ENCODE results near the gene PTGR3.
"Not testable (repeated sequence)": the region's sequence is repeated elsewhere in the genome, so short reads cannot be mapped to it uniquely, and the experiment has no call there.

The PTGR3 gene

GRCh38 chr18:75202696-75203365, 6.1 kb downstream of the PTGR3 start:
- DNase-seq (ENCODE audit: low spot score) = no peak

DNA sequence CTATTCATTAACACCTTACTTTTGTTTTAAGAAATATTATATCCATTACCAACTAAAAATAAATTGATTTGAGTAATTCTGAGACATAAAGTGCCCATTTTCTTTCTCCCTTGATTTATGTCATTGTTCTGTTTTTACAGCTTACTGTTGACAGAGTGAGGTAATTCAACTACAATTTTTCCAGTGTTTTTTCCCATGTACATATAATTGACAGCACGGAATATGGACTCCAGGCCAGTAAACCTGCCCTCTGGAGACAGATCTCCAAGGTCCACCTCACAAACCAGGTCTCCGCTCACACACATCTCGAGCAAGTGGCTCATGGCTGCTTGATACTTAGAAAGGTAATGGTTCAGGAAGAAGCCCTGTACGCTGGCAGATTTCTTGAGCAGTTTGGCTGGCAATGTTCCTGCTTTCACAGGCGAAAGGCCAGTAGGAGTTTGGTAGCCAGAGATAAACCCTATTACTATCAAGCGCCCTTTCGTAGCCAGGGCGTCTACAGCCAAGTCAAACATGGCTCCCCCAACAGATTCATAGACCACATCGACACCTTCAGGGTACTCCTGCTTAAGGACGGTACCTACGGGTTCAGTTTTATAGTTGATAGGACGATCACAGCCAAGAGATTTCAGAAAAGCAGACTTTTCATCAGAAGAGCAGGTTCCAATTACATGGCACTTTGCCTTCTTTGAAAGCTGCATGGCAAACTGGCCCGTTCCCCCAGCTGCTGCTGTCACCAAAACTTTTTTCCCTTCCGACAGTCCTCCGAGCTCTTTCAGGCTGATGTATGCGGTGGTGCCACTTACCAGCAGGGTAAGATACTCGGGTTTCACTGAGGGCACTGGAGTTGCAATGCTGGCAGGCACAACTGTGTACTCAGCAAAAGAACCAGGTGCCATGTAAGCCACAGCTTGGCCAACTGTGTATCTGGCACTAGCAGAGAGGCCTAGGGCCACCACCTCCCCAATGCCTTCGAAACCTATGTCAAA, 7.4 kb downstream of the PTGR3 start:
- no peak for DNase-seq (ENCODE audit: low spot score)

GRCh38 chr18:75200605-75201280, 8.2 kb downstream of the PTGR3 start:
- DNase-seq (ENCODE audit: low spot score) = no peak

GRCh38 chr18:75200071-75200470, 8.9 kb downstream of the PTGR3 start:
- DNase-seq (ENCODE audit: low spot score) = no peak

DNA sequence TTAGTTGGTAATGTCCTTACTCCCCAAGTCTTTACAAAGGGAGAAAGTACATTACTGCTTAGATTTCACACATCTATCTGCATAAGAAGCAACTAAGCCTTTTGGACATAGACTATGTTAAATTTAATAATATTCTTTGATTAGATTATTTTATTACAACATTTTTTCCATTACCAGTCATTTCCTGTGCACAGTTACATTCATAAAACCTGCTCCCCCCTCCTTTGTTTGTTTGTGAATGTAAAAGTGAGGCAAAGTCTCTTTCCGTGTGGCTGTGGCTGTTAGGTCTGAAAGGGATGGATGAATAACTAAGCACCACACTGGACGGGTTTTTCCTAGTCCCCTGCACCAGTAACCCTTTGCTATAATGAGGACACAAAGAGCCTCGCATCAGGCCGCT, 9.6 kb downstream of the PTGR3 start:
- DNase-seq (ENCODE audit: low spot score) = no peak

- DNase-seq (ENCODE audit: low spot score) = no peak
These were observed 10.9 kb downstream of the PTGR3 start for GRCh38 chr18:75198036-75198435.

DNA sequence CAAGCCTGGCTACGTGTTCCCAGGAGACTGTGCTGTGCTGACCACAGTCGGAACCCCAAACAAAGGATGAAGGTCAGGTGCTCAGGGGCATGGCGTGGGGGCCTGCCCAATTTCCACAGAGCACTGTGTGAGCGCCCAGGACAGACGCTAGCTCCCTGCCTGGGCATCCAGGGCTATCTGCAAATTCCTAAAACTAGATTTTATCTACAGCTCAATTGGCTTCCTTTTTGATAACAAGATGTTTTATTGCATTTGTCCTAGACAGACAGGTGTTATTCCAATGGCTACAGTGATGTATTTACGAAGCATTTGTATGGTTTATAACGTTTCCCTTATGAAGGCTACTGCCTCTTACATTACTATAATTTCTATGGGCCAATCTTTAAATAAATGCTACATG, 16.0 kb downstream of the PTGR3 start:
- DNase-seq (ENCODE audit: low spot score) = no peak

- no peak for DNase-seq (ENCODE audit: low spot score)
These were observed 19.2 kb downstream of the PTGR3 start for GRCh38 chr18:75189696-75190095.

DNA sequence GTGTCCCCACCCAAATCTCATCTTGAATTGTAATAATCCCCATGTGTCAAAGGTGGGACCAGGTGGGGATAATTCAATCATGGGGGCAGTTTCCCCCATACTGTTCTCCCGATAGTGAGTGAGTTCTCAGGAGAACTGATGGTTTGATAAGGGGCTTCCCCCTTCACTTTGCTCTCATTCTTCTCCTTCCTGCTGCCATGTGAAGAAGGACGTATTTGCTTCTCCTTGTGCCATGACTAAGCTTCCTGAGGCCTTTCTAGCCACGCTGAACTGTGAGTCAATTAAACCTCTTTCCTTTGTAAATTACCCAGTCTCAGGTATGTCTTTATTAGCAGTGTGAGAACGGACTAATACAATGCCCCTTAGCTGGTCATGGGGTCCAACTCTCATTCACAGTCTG, 21.2 kb downstream of the PTGR3 start:
- DNase-seq (ENCODE audit: low spot score) = not testable (repeated sequence)

GRCh38 chr18:75185460-75185859, 23.5 kb downstream of the PTGR3 start:
- no peak for DNase-seq (ENCODE audit: low spot score)

- no peak for DNase-seq (ENCODE audit: low spot score)
These were observed 24.9 kb downstream of the PTGR3 start for GRCh38 chr18:75183973-75184493.

- DNase-seq (ENCODE audit: low spot score) = no peak
These were observed 25.4 kb downstream of the PTGR3 start for GRCh38 chr18:75183524-75183923.

DNA sequence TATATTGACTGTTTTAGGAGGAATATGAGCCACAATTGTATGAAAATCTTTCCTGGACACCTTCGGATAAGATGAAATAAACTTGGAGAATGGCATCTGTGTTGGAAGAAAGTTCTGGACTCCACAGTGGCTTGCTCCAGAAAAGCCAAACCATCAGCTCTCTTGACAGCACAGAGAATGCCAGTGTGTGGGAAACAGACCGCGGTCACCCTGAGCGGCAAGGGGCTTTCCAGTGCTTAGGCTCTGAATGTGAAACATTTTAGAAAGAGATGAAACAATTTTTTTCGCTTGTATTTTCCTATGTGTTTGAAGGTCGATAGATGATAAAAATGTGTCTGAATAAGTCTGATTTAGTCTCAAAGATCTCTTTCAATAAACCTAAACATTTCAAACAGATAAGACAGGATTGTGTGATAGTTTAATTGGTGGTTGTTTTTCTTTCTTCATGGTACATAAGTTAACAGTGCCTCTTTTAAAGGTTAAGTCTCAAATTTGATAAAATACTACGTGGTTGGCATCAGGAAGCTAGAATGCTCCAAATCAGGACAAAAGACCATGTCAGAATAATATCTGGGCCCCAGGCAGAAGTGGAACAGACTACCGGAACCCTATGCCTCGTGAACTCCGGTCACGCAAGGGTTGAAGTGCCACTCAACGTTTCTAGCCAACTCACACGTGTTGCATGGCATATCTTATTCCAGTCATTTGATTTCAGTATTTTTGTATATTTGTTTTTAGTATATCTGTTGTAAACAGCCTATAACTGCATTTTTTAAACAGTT, 28.9 kb downstream of the PTGR3 start:
- no peak for DNase-seq (ENCODE audit: low spot score)

- no peak for DNase-seq (ENCODE audit: low spot score)
These were observed 30.6 kb downstream of the PTGR3 start for GRCh38 chr18:75178376-75178775.

DNA sequence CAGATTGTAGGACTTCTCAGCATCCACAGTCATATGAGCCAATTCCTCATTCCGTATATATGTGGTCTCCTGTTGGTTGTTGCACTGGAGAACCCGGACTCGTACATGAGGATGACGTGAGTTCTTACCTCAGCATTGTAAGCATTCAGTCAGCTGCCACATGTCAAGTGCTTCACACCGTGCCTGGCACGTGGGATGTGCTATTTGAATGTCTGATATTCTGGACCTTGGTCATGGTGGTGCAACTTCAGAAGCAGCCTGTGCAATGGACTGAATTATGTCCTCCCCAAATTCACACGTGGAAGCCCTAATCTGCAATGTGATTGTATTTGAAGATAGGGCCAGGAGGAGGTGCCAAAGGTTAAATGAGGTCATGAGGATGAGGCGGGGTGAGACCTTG, 32.1 kb downstream of the PTGR3 start:
- no peak for DNase-seq (ENCODE audit: low spot score)

DNA sequence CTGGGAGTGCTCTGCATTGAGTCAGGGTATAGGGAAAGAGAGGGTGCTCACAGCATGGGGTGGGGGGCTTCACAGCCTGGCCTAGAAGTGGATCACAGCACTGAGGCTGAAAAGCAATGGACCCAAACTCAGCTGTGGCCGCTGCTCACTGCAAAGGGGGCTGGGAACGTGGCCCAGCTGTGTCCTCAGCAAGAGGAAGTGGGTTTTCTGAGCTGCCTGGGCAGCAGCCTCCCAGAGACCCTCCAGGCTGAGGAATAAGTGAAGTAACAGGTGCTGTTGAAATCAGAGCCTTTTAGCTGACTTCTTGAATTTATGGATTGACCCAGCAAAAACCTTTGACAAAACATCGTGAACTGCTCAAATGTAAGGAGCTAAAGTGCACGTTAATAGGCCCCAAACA, 35.2 kb downstream of the PTGR3 start:
- DNase-seq (ENCODE audit: low spot score) = no peak

DNA sequence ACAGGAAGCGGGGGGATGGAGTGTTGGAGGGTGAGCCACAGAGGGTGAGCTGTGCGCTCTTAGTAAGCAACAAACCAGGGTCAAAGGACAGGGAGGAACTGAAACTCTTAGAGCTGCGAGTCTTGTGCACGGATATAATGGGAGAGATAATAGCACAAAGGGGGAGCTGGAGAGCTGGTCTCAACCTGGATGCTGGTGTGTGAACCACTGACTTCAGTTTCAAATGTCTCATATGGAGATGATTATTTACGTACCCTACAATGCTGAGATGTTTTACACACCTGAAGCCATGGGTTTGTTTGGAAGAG, 35.9 kb downstream of the PTGR3 start:
- DNase-seq (ENCODE audit: low spot score) = no peak

GRCh38 chr18:75172299-75173124, 36.4 kb downstream of the PTGR3 start:
- DNase-seq (ENCODE audit: low spot score) = no peak

DNA sequence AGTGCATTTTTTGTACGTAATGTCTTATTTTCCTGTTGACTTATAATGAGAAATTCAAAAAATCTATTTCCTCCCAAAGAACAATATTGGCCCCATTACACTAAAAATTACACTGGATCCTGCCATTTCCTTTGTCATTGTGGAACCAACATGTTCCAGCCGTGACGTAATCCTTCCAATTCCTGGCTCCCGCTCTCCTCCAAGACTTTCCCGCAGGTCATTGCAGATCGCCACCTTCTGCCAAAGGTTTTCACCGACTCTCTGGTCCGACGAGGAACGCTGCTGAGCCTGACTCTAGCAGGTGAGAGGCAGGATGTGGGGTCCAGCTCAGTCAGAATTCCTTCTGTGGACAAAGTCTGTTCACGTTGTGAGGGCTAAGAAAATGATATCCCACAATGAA, 38.0 kb downstream of the PTGR3 start:
- no peak for DNase-seq (ENCODE audit: low spot score)

DNA sequence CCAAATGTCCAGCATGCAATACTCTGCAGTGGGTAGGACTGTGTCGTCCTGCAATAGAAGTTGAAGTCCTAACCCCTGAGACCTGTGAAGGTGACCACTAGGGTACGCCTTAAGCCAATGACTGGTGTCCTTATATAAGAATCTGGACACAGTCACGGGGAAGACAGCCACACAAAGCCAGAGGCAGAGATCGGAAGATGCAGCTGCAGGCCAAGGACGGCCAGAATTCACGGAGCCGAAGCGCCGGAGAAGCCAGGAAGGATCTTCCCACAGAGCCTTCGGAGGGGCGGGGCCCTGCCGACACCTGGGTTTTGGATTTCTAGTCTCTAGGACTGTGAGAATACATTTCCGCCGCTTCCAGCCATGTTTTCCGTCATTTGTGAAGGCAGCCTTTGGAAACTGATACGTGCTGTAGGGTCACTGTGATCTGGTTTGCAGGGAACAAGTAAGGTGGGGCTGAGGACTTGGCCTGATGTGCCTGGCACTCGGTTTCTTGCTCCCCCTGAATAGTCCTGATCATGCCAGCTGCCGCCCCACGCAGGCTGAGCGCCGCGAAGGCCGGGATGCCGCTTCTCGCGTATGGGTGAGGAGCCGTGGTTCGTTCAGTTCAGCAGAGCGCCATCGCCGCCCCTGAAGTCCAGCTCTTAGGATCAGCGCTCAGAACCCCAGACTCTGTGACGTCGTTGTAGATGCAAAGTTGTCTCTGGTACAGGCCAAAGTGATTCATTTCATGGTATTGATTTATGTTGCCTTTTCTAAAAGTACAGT, 38.7 kb downstream of the PTGR3 start:
- no peak for DNase-seq (ENCODE audit: low spot score)
